HEK293T (cell line): ENCODE results near the gene ZNF408.

Experiments
- CTCF ChIA-PET: fragments of 350-600 bp; formaldehyde crosslinking; extraction: SDS; loops from one replicate; lab custom pipeline; 2021; ENCODE audit warnings: antibody characterized with exemption, inconsistent platforms; lab: Yijun Ruan, JAX
- POLR2A ChIA-PET: fragments of 350-600 bp; formaldehyde crosslinking; extraction: SDS; loops from one replicate; lab custom pipeline; 2020; ENCODE audit warnings: antibody characterized with exemption, inconsistent platforms; lab: Yijun Ruan, JAX
- DNase-seq: peaks from one replicate; pipeline ENCODE4 v3.0.0; 2012; ENCODE audit warnings: mixed read lengths; ENCODE audit errors: extremely low spot score
- ARNT ChIP-seq: fragments of 450-650 bp; IDR thresholded peaks from 2 replicates; pipeline ENCODE4 v1.6.1; 2017; ENCODE audit warnings: mild to moderate bottlenecking
- BHLHE40 ChIP-seq: fragments of 450-650 bp; IDR thresholded peaks from 2 replicates; pipeline ENCODE4 v1.6.1; 2016; ENCODE audit warnings: mild to moderate bottlenecking, moderate library complexity, borderline replicate concordance
- CTBP1 ChIP-seq: fragments of 450-650 bp; IDR thresholded peaks from 2 replicates; pipeline ENCODE4 v1.6.1; 2016; ENCODE audit warnings: borderline replicate concordance
- ELF4 ChIP-seq: fragments of 450-650 bp; IDR thresholded peaks from 2 replicates; pipeline ENCODE4 v1.6.1; 2017; ENCODE audit warnings: antibody characterized with exemption
- FOXA1 ChIP-seq: fragments of 450-650 bp; IDR thresholded peaks from 2 replicates; pipeline ENCODE4 v1.6.1; 2016; ENCODE audit warnings: mild to moderate bottlenecking
- FOXK2 ChIP-seq: fragments of 450-650 bp; IDR thresholded peaks from 2 replicates; pipeline ENCODE4 v1.6.1; 2016; ENCODE audit warnings: mild to moderate bottlenecking
- FOXM1 ChIP-seq: fragments of 450-650 bp; IDR thresholded peaks from 2 replicates; pipeline ENCODE4 v1.6.1; 2017; ENCODE audit warnings: mild to moderate bottlenecking, borderline replicate concordance
- HDGF ChIP-seq: fragments of 450-650 bp; IDR thresholded peaks from 2 replicates; pipeline ENCODE4 v1.6.1; 2017; ENCODE audit warnings: antibody characterized with exemption, borderline replicate concordance
- L3MBTL2 ChIP-seq: fragments of 450-650 bp; conservative IDR thresholded peaks from 2 replicates; pipeline ENCODE4 v1.6.1; 2016; ENCODE audit warnings: mild to moderate bottlenecking
- LEF1 ChIP-seq: fragments of 450-650 bp; IDR thresholded peaks from 2 replicates; pipeline ENCODE4 v1.6.1; 2017; ENCODE audit warnings: mild to moderate bottlenecking, borderline replicate concordance
- NFRKB ChIP-seq: fragments of 450-650 bp; IDR thresholded peaks from 2 replicates; pipeline ENCODE4 v1.6.1; 2016; ENCODE audit warnings: mild to moderate bottlenecking, moderate library complexity
- SP1 ChIP-seq: fragments of 450-650 bp; IDR thresholded peaks from 2 replicates; pipeline ENCODE4 v1.6.1; 2017
- SUZ12 ChIP-seq: fragments of 450-650 bp; IDR thresholded peaks from 2 replicates; pipeline ENCODE4 v1.6.1; 2016; ENCODE audit warnings: mild to moderate bottlenecking
- TARDBP ChIP-seq: fragments of 450-650 bp; IDR thresholded peaks from 2 replicates; pipeline ENCODE4 v1.6.1; 2016
- ZNF384 ChIP-seq: fragments of 450-650 bp; IDR thresholded peaks from 2 replicates; pipeline ENCODE4 v1.6.1; 2016
- TF ChIP-seq, protein P1 (sequence below): fragments of 450-650 bp; IDR thresholded peaks from 2 replicates; pipeline ENCODE4 v1.6.1; 2016

The ZNF408 gene

DNA sequence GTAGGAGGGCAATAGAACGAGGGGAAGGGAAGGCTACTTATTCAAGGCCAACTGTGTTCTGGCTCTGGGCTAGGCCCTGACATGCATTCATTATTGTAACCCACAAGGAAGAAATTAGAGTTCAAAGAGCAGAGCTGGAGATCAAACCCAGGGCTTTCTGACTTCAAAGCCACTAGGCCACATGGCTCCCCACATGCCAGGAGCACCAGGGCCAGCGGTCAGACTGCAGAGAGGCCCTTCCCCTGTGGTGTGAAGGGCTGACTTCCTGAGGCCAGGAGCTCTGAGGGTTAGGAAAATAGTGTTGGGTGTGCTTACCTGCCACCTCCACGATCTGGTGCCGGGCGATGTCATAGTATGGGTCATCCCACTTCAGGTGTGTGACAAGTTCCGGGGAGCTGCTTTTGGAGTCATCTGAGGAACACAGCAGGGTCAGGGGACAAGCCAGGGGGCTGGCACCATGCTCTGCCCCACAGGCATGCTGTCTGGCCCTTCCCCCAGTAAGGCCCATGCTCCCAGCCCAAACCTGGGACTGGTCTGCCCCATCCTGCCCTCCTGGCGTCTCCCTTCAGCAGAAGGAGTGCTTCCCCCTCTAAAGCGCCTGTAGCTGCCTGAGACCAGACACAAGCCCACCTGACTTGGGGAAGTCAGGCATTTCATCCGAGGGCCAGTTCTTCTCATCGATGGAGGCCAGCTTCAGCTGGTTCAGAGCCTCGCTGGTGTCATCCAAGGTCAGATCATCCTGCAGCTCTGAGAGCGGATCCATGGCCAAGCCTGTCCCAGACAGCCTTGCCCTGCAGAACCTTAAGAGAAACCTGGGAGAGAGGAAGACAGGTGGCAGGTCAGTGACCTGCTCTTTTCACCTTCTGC lies 5.3 kb upstream of the ZNF408 start:
- no peak for TF ChIP-seq FOXM1
- TF ChIP-seq TARDBP: no peak
- TF ChIP-seq FOXK2: no peak
- no peak for TF ChIP-seq CTBP1
- TF ChIP-seq NFRKB: no peak
- TF ChIP-seq BHLHE40: no peak
- no peak for TF ChIP-seq ZNF384
- no peak for TF ChIP-seq LEF1
- CTCF ChIA-PET: no interaction called here
- POLR2A ChIA-PET: no interaction called here

DNA sequence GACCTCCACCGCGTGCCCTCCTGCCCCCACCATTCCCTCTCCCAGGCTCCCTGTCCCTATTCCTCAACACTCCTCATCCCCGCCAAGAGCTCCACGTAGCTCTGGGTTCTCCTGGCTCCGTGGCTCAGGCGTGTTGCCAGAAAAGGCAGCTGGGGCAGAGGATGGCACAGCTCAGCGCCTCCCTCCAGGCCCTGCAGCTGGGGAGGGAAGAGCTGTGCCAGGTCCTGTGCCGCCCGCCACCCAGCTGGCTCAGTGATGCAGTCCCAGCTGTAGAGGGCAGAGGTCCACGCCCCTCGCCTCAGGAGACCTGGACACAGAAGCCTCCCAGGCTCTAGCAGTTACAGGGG lies 4.6 kb upstream of the ZNF408 start:
- no peak for DNase-seq
- no peak for TF ChIP-seq NFRKB
- POLR2A ChIA-PET: no interaction called here
- CTCF ChIA-PET: no interaction called here

More for the DNA sequence above, 5.3 kb upstream of the ZNF408 start:
- DNase-seq: no peak

DNA sequence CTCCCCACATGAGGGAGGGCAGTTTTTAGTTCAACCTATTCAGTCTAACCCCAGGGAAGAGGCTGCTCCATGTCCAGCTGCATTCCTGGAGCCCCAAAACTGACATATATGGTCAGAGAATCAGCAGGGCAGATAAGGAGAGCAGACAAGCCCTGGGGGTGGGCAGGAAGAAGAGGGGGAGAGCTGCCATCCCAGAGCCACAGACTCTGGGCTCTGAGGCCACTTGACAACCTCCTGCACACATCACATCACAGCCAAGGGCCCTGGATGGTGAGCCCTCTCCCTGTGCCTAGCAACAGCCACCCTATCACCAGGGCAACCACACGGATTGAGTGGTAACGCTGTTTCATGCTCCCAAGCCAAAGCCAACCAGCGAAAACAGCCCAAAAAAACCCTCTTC lies 3.5 kb upstream of the ZNF408 start:
- CTCF ChIA-PET: interaction anchor here (0.8 kb wide), 1 partner anchor 129 kb away, joined by 3 read pairs; no protein-coding TSS in a partner anchor
- no peak for DNase-seq
- TF ChIP-seq ARNT: no peak
- TF ChIP-seq, protein P1, sequence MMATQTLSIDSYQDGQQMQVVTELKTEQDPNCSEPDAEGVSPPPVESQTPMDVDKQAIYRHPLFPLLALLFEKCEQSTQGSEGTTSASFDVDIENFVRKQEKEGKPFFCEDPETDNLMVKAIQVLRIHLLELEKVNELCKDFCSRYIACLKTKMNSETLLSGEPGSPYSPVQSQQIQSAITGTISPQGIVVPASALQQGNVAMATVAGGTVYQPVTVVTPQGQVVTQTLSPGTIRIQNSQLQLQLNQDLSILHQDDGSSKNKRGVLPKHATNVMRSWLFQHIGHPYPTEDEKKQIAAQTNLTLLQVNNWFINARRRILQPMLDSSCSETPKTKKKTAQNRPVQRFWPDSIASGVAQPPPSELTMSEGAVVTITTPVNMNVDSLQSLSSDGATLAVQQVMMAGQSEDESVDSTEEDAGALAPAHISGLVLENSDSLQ: no peak
- TF ChIP-seq FOXA1: no peak
- TF ChIP-seq FOXM1: no peak
- TF ChIP-seq SUZ12: no peak
- TF ChIP-seq BHLHE40: no peak
- no peak for TF ChIP-seq TARDBP
- no peak for TF ChIP-seq LEF1
- POLR2A ChIA-PET: no interaction called here

DNA sequence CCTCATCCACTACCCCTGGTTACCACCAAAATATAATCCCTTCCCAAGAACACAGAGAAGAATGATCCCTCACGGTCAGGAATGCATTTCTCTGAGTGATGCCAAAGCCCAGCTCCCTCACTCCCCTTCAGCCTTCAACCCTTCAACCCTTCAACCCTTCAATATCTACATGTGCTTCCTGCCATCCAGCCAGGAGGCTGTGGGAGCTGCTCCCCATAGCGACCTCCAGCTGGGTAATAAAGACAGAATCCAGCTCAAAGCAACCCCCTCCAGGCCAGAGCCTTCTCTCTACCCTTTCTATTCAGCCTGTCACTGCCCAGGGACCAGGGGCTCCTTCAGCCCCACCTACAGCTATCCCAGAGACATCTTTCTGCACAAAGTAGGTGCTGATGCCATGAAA lies 3.1 kb upstream of the ZNF408 start:
- no peak for DNase-seq
- ChIA-PET CTCF (no interaction called here), POLR2A (no interaction called here)
- TF ChIP-seq ELF4: no peak
- no peak for TF ChIP-seq L3MBTL2
- no peak for TF ChIP-seq FOXM1
- no peak for TF ChIP-seq ZNF384
- no peak for TF ChIP-seq BHLHE40
- no peak for TF ChIP-seq NFRKB
- TF ChIP-seq SP1: no peak
- TF ChIP-seq TARDBP: no peak
- no peak for TF ChIP-seq FOXA1
- TF ChIP-seq LEF1: no peak
- no peak for TF ChIP-seq FOXK2
- TF ChIP-seq SUZ12: no peak
- no peak for TF ChIP-seq HDGF

DNA sequence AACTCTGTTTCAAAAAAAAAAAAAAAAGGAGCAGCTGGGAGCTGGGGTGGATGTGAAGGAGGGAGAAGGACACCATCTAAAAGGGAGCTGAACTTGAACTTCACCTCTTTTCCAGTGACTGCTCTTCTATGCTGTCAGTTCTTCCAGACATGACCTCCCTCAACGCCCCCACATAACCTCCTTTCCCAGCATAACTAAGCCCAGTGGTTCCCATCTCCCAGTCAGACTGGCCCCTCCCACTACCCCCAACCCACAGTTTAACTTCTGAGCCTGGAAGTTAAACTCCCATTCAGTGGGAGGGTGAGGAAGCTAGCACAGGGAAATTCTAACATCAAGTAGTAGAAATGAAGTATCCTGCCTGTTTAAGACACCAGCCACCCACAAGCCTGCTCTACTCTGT lies 2.2 kb upstream of the ZNF408 start:
- no peak for TF ChIP-seq FOXK2
- no peak for TF ChIP-seq TARDBP
- TF ChIP-seq FOXM1: no peak
- TF ChIP-seq SUZ12: no peak
- TF ChIP-seq HDGF: no peak
- no peak for TF ChIP-seq LEF1
- no peak for TF ChIP-seq ARNT
- CTCF ChIA-PET: interaction anchor here (0.6 kb wide), 1 partner anchor 29 kb away, joined by 4 read pairs; no protein-coding TSS in a partner anchor
- DNase-seq: no peak
- POLR2A ChIA-PET: no interaction called here

DNA sequence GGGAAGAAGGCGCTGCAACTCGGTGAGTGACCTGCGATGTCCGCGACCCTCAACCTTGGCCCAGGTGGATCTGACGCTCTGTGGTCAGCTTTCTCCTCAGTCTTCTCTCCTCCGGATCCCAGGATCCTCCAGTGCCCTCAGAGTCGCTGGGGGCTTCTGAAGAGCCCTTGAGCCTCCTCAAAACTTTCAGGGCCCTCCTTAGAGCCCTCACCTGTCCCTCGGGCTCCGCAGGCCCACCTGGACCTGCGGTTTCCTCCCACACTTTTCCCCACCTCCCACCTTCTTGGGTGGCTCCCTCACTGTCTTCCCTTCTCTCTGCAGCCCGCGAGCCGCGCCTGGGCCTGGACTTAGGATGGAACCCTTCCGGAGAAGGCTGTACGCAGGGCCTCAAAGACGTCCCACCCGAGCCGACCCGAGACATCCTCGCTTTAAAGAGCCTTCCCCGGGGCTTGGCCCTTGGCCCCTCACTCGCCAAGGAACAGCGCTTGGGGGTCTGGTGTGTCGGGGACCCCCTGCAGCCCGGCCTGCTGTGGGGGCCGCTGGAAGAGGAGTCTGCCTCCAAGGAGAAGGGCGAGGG lies 335 bp downstream of the ZNF408 start:
- DNase-seq: no peak
- ChIA-PET CTCF (interaction anchor here (0.6 kb wide), 1 partner anchor 41 kb away, joined by 4 read pairs; no protein-coding TSS in a partner anchor), POLR2A (interaction anchor here (0.7 to 2.6 kb wide), 12 partner anchors 10 to 235 kb away, joined by 3 to 8 read pairs (median 4); partner anchors contain the start of genes AMBRA1, CSTPP1 and F2)
- TF ChIP-seq FOXA1 (no peak), ZNF384 (no peak), CTBP1 (no peak)

DNA sequence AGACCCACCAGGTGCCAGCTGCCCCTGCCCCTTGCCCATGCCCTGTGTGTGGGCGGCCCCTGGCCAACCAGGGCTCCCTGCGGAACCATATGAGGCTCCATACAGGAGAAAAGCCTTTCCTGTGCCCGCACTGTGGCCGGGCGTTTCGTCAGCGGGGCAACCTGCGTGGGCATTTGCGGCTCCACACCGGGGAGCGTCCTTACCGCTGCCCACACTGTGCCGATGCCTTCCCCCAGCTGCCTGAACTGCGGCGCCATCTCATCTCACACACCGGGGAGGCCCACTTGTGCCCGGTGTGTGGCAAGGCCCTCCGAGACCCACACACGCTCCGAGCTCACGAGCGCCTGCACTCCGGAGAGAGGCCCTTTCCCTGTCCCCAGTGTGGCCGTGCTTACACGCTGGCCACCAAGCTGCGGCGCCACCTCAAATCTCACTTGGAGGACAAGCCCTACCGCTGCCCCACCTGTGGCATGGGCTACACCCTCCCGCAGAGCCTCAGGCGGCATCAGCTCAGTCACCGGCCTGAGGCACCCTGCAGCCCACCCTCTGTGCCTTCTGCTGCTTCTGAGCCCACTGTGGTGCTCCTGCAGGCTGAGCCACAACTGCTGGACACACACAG lies 4.3 kb downstream of the ZNF408 start:
- POLR2A ChIA-PET: no interaction called here
- CTCF ChIA-PET: no interaction called here
- no peak for TF ChIP-seq FOXA1
- TF ChIP-seq, protein P1: no peak
- no peak for TF ChIP-seq ZNF384
- TF ChIP-seq NFRKB: no peak
- no peak for TF ChIP-seq TARDBP
- TF ChIP-seq HDGF: no peak
- no peak for TF ChIP-seq FOXK2
- no peak for TF ChIP-seq ELF4
- no peak for TF ChIP-seq L3MBTL2
- TF ChIP-seq SP1: no peak
- TF ChIP-seq SUZ12: no peak
- no peak for TF ChIP-seq FOXM1
- TF ChIP-seq CTBP1: no peak
- no peak for TF ChIP-seq LEF1
- no peak for TF ChIP-seq ARNT
- TF ChIP-seq BHLHE40: no peak
- DNase-seq: no peak
